Stomach smooth muscle (tissue), 2 donors: ENCODE data around the gene HBA1.
"Not testable (repeated sequence)": the region's sequence is repeated elsewhere in the genome, so short reads cannot be mapped to it uniquely, and the experiment has no call there.

Experiments
- H3K27ac ChIP-seq: one replicate; pipeline ENCODE4 v1.7.0; 2013; ENCODE audit warnings: mild to moderate bottlenecking, low read length, inconsistent platforms
- H3K27me3 ChIP-seq, 2 donors: one replicate each; pipeline ENCODE4 v1.7.0; 2013; ENCODE audit warnings: low read length in 2 of 2; ENCODE audit not compliant: insufficient read depth in 2 of 2, control insufficient read depth in 1 of 2
- H3K36me3 ChIP-seq, 2 donors: one replicate each; pipeline ENCODE4 v1.7.0; 2013; ENCODE audit warnings: low read length in 2 of 2; ENCODE audit not compliant: control insufficient read depth in 2 of 2, insufficient read depth in 2 of 2
- H3K4me1 ChIP-seq: one replicate; pipeline ENCODE4 v1.7.0; 2013; ENCODE audit warnings: low read length; ENCODE audit not compliant: control insufficient read depth, insufficient read depth
- H3K4me3 ChIP-seq, 2 donors: one replicate each; pipeline ENCODE4 v1.7.0; 2013; ENCODE audit warnings: low read length in 2 of 2
- H3K9ac ChIP-seq, 2 donors: one replicate each; pipeline ENCODE4 v1.7.0; 2013; ENCODE audit warnings: low read length in 2 of 2, mild to moderate bottlenecking in 1 of 2
- H3K9me3 ChIP-seq, 2 donors: one replicate each; pipeline ENCODE4 v1.7.0; 2013; ENCODE audit warnings: low read length in 2 of 2; ENCODE audit not compliant: control insufficient read depth in 2 of 2
- donor health status: healthy.
- donor health status: Pancreatic carcinoma.

Gene HBA1

GRCh38 chr16:144797-145252 is 31.7 kb upstream of the HBA1 start:
- H3K9me3 ChIP-seq, result no peaks in the 10 kb centered on the region
- H3K9ac ChIP-seq, result no peak overlapping the region
- H3K36me3 ChIP-seq, result no peaks in the 10 kb centered on the region
- H3K27ac ChIP-seq, result no peak overlapping the region
- no peaks in the 10 kb centered on the region for H3K4me1 ChIP-seq
- no peak overlapping the region for H3K4me3 ChIP-seq
- peaks cover 12% of the 10 kb centered on the region in 2 donors for H3K27me3 ChIP-seq

- no peaks in the 10 kb centered on the region for H3K36me3 ChIP-seq
- H3K4me3 ChIP-seq, result no peak overlapping the region
- no peak overlapping the region for H3K27ac ChIP-seq
- H3K27me3 ChIP-seq, result peaks cover 12% of the 10 kb centered on the region in 2 donors
- no peaks in the 10 kb centered on the region for H3K9me3 ChIP-seq
- H3K4me1 ChIP-seq, result no peaks in the 10 kb centered on the region
- no peak overlapping the region for H3K9ac ChIP-seq
These were observed 29.8 kb upstream of the HBA1 start for GRCh38 chr16:146646-147045.

- H3K9me3 ChIP-seq, result no peaks in the 10 kb centered on the region
- no peak overlapping the region for H3K9ac ChIP-seq
- H3K27me3 ChIP-seq, result peaks cover 10% of the 10 kb centered on the region in 2 donors
- H3K27ac ChIP-seq, result no peak overlapping the region
- H3K4me1 ChIP-seq, result peaks cover under 1% of the 10 kb centered on the region
- H3K36me3 ChIP-seq, result no peaks in the 10 kb centered on the region
- H3K4me3 ChIP-seq, result no peak overlapping the region
These were observed 27.3 kb upstream of the HBA1 start for GRCh38 chr16:149024-149660.

- H3K9ac ChIP-seq, result no peak within 1 kb of the TSS
- peaks cover 7% of the 10 kb centered on the region for H3K4me1 ChIP-seq
- H3K36me3 ChIP-seq, result no peaks in the 10 kb centered on the region
- H3K27me3 ChIP-seq, result peaks cover 24 to 28% of the 10 kb centered on the region in 2 donors
- no peak within 1 kb of the TSS for H3K27ac ChIP-seq
- no peak within 1 kb of the TSS for H3K4me3 ChIP-seq
- no peaks in the 10 kb centered on the region for H3K9me3 ChIP-seq
These were observed 24.0 kb upstream of the HBA1 start, which contains the start of gene HBZ for GRCh38 chr16:152141-153128. TSS of gene HBZ (plus strand) at chr16:152644. CDS start at chr16:152910, 266 bp downstream.

- peaks cover 24 to 28% of the 10 kb centered on the region in 2 donors for H3K27me3 ChIP-seq
- H3K36me3 ChIP-seq, H3K27ac ChIP-seq, H3K4me1 ChIP-seq, H3K9ac ChIP-seq, H3K9me3 ChIP-seq, H3K4me3 ChIP-seq: not testable (repeated sequence)
These were observed 23.4 kb upstream of the HBA1 start for GRCh38 chr16:153129-153521.

- not testable (repeated sequence) for H3K36me3 ChIP-seq, H3K9me3 ChIP-seq, H3K9ac ChIP-seq, H3K27ac ChIP-seq, H3K4me3 ChIP-seq, H3K4me1 ChIP-seq
- peaks cover 21 to 25% of the 10 kb centered on the region in 2 donors for H3K27me3 ChIP-seq
These were observed 22.8 kb upstream of the HBA1 start for GRCh38 chr16:153550-154216.

GRCh38 chr16:154217-155030 is 22.1 kb upstream of the HBA1 start:
- H3K27me3 ChIP-seq, result peaks cover 18 to 22% of the 10 kb centered on the region in 2 donors
- H3K27ac ChIP-seq, result no peak overlapping the region
- H3K9me3 ChIP-seq, result no peaks in the 10 kb centered on the region
- no peaks in the 10 kb centered on the region for H3K36me3 ChIP-seq
- H3K4me3 ChIP-seq, result peak overlapping the region; percentile 38 to 58
- peaks cover 7% of the 10 kb centered on the region for H3K4me1 ChIP-seq
- H3K9ac ChIP-seq, result peak overlapping the region in 1 of 2 donors; percentile 42

GRCh38 chr16:155031-155398 is 21.5 kb upstream of the HBA1 start:
- H3K36me3 ChIP-seq, result no peaks in the 10 kb centered on the region
- no peaks in the 10 kb centered on the region for H3K9me3 ChIP-seq
- peaks cover 18 to 22% of the 10 kb centered on the region in 2 donors for H3K27me3 ChIP-seq
- H3K9ac ChIP-seq, result no peak overlapping the region
- no peak overlapping the region for H3K27ac ChIP-seq
- H3K4me3 ChIP-seq, result no peak overlapping the region
- H3K4me1 ChIP-seq, result peaks cover 7% of the 10 kb centered on the region

GRCh38 chr16:159136-159849 is 17.2 kb upstream of the HBA1 start:
- Histone ChIP-seq H3K4me1 (peaks cover 5% of the 10 kb centered on the region), H3K9ac (no peak overlapping the region), H3K27me3 (peaks cover 18 to 20% of the 10 kb centered on the region in 2 donors), H3K36me3 (no peaks in the 10 kb centered on the region), H3K9me3 (no peaks in the 10 kb centered on the region), H3K27ac (no peak overlapping the region), H3K4me3 (no peak overlapping the region)
